Measurements from ENCODE around the gene DAPK2. TPM values are rescaled to one million over a fixed set of nuclear protein-coding genes. Genes with fewer than 3 reads are reported as not detected.

Gene DAPK2
- total and polyA plus RNA-seq, 2 donors (not counting 1 experiment from before 2014, with no cell fraction given) = 8.3 to 31.9 TPM

- TF ChIP-seq EZH2 (IDR thresholded peaks at IDR 0.05; ENCODE audit: borderline replicate concordance, insufficient read depth, low read depth, low read length, poor library complexity, severe bottlenecking) = no peak
- Mint-ChIP-seq H3K9me3 (ENCODE audit: insufficient read depth) (no peaks in the 10 kb centered on the region), H3K27me3 (no peaks in the 10 kb centered on the region), H3K4me1 (no peaks in the 10 kb centered on the region), H3K4me3 (no peak overlapping the region), H3K27ac (no peak overlapping the region)
- H3K4me1 ChIP-seq (ENCODE audit: control insufficient read depth in 2 of 2, insufficient read depth in 2 of 2, low read length in 2 of 2) = no peaks in the 10 kb centered on the region
- no peaks in the 10 kb centered on the region for H3K36me3 ChIP-seq (replicated peaks in 1 of 2; ENCODE audit: control extremely low read depth in 1 of 2, control insufficient read depth in 1 of 2, extremely low read depth in 1 of 2, insufficient read depth in 2 of 2, low read length in 1 of 2)
- no peaks in the 10 kb centered on the region for H4K20me1 ChIP-seq (ENCODE audit: control insufficient read depth, insufficient read depth, low read length, poor library complexity, severe bottlenecking)
- intact Hi-C loops (cut with micrococcal nuclease) = no loop called here
- H3K27me3 ChIP-seq (replicated peaks in 1 of 4; ENCODE audit: control extremely low read depth in 1 of 4, control insufficient read depth in 3 of 4, insufficient read depth in 4 of 4, low read length in 3 of 4) = no peaks in the 10 kb centered on the region
- no peak overlapping the region for H3K4me3 ChIP-seq (ENCODE audit: control extremely low read depth in 1 of 5, extremely low read depth in 1 of 5, insufficient read depth in 1 of 5, low read depth in 2 of 5, low read length in 4 of 5)
- H3K4me2 ChIP-seq (replicated peaks; ENCODE audit: low read depth, low read length, poor library complexity, severe bottlenecking) = no peak overlapping the region
- H3K27ac ChIP-seq (ENCODE audit: low read length in 2 of 2) = no peak overlapping the region
- POLR2A ChIA-PET = interaction anchor here (1.2 kb wide), 1 partner anchor 10 kb away, joined by 4 read pairs; no protein-coding TSS in a partner anchor
- H3K79me2 ChIP-seq (ENCODE audit: control insufficient read depth, insufficient read depth, low read length) = no peaks in the 10 kb centered on the region
- no peaks in the 10 kb centered on the region for H3K9me3 ChIP-seq (ENCODE audit: control extremely low read depth in 1 of 3, control insufficient read depth in 2 of 3, insufficient read depth in 1 of 3, low read length in 2 of 3)
- no peak overlapping the region for H2AFZ ChIP-seq (ENCODE audit: insufficient read depth, low read depth, low read length, poor library complexity, severe bottlenecking)
- H3K9ac ChIP-seq (ENCODE audit: low read length) = no peak overlapping the region
- CTCF ChIA-PET = interaction anchor here (0.8 to 1.6 kb wide), 2 partner anchors 9 to 156 kb away, joined by 3 to 5 read pairs; no protein-coding TSS in a partner anchor
- WGBS (ENCODE audit: insufficient coverage) = 100% methylated on average over 1 of the region's 2 CpGs
- ATAC-seq (ENCODE audit: low read depth) = no peak
- DNase-seq = no peak
These were observed 69.2 kb downstream of the DAPK2 start for GRCh38 chr15:63977119-63977518.

GRCh38 chr15:63974021-63974420, 72.3 kb downstream of the DAPK2 start:
- DNase-seq (no peak), ATAC-seq (ENCODE audit: low read depth) (no peak)
- Mint-ChIP-seq H3K27ac (no peak overlapping the region), H3K9me3 (ENCODE audit: insufficient read depth) (no peaks in the 10 kb centered on the region), H3K4me3 (no peak overlapping the region), H3K4me1 (peaks cover 14% of the 10 kb centered on the region), H3K27me3 (no peaks in the 10 kb centered on the region)
- peaks cover 0 to 6% of the 10 kb centered on the region in 2 donors for H3K4me1 ChIP-seq (ENCODE audit: control insufficient read depth in 2 of 2, insufficient read depth in 2 of 2, low read length in 2 of 2)
- H3K9ac ChIP-seq (ENCODE audit: low read length) = no peak overlapping the region
- H3K36me3 ChIP-seq (replicated peaks in 1 of 2; ENCODE audit: control extremely low read depth in 1 of 2, control insufficient read depth in 1 of 2, extremely low read depth in 1 of 2, insufficient read depth in 2 of 2, low read length in 1 of 2) = no peaks in the 10 kb centered on the region
- no peak overlapping the region for H2AFZ ChIP-seq (ENCODE audit: insufficient read depth, low read depth, low read length, poor library complexity, severe bottlenecking)
- H3K27ac ChIP-seq (ENCODE audit: low read length in 2 of 2) = no peak overlapping the region
- no peak overlapping the region for H3K4me3 ChIP-seq (ENCODE audit: control extremely low read depth in 1 of 5, extremely low read depth in 1 of 5, insufficient read depth in 1 of 5, low read depth in 2 of 5, low read length in 4 of 5)
- ChIA-PET POLR2A (no interaction called here), CTCF (no interaction called here)
- no peaks in the 10 kb centered on the region for H3K27me3 ChIP-seq (replicated peaks in 1 of 4; ENCODE audit: control extremely low read depth in 1 of 4, control insufficient read depth in 3 of 4, insufficient read depth in 4 of 4, low read length in 3 of 4)
- no peak overlapping the region for H3K4me2 ChIP-seq (replicated peaks; ENCODE audit: low read depth, low read length, poor library complexity, severe bottlenecking)
- TF ChIP-seq EZH2 (IDR thresholded peaks at IDR 0.05; ENCODE audit: borderline replicate concordance, insufficient read depth, low read depth, low read length, poor library complexity, severe bottlenecking) (no peak), CTCF (IDR thresholded peaks at IDR 0.05) (no peak)
- no peaks in the 10 kb centered on the region for H3K79me2 ChIP-seq (ENCODE audit: control insufficient read depth, insufficient read depth, low read length)
- no peaks in the 10 kb centered on the region for H4K20me1 ChIP-seq (ENCODE audit: control insufficient read depth, insufficient read depth, low read length, poor library complexity, severe bottlenecking)
- H3K9me3 ChIP-seq (ENCODE audit: control extremely low read depth in 1 of 3, control insufficient read depth in 2 of 3, insufficient read depth in 1 of 3, low read length in 2 of 3) = no peaks in the 10 kb centered on the region
- intact Hi-C loops (cut with micrococcal nuclease) = no loop called here

Measured in B cell (primary cell).